Fibroblast of skin of abdomen (primary cell): ENCODE data around the gene GLI3.
"Not testable (repeated sequence)": the region's sequence is repeated elsewhere in the genome, so short reads cannot be mapped to it uniquely, and the experiment has no call there.

ENCODE experiments used
- DNase-seq: peaks from one replicate; pipeline ENCODE4 v3.0.0-alpha.2; 2013

The GLI3 gene

GRCh38 chr7:42210779-42211178, 26.2 kb downstream of the GLI3 start:
- peak; percentile 59 for DNase-seq

- no peak for DNase-seq
Measured at GRCh38 chr7:42210333-42210732, 26.7 kb downstream of the GLI3 start.

DNA sequence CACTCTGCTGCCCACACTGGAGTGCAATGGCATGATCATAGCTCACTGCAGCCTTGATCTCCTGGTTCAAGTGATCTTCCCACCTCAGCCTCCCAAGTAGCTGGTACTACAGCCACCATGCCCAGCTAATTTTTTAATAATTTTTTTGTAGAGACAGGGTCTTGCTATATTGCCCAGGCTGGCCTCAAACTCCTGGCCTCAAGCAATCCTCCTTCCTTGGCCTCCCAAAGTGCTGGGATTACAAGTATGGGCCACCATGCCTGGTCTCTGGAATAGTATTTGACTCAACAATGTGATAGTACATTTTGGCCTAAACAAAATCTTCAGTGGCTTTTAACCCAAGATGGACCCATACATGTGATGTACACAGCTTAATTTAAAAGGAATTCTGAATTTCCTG, 27.9 kb downstream of the GLI3 start:
- DNase-seq, result not testable (repeated sequence)

- peak; percentile 62 for DNase-seq
Measured at GRCh38 chr7:42208572-42208971, 28.4 kb downstream of the GLI3 start.

- peak; percentile 25 for DNase-seq
Measured at GRCh38 chr7:42207420-42207819, 29.6 kb downstream of the GLI3 start.

DNA sequence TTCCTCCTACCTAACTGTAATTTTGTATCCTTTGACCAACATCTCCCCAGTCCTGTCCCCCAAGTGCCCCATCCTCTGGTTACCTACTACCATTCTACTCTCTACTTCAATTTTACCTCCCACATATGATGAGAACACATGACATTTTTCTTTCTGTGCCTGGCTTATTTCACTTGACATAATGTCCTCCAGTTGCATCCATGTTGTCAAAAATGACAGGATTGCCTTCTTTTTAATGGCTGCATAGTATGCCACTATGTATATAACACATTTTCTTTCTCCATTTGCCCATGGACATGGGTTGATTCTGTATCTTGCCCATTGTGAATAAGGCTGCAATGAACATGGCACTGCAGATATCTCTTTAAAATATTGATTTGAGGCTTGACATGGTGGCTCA, 33.7 kb downstream of the GLI3 start:
- DNase-seq, result no peak

DNA sequence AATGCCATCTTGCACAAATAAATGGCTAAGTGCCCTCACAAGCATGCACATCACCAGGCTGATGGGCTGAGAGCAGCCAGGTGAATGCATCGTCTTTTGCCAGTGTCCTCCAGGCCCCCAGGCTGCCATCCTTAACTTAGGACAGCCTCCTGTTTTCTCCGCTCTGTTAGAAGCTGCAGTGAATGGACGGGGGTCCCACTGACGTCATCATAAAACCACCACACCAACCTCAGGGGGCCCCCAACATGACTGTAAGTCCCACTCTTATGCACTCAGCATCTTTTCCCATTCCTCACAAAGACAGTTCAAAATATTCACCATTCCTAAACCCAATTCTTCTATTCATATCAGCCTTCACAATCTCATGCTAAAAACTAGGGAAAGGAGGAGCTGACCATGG, 34.4 kb downstream of the GLI3 start:
- DNase-seq, result no peak

- DNase-seq, result peak; percentile 90
Measured at GRCh38 chr7:42198974-42199668, 37.9 kb downstream of the GLI3 start.

- peak; percentile 30 for DNase-seq
Measured at GRCh38 chr7:42198296-42198695, 38.7 kb downstream of the GLI3 start.

DNA sequence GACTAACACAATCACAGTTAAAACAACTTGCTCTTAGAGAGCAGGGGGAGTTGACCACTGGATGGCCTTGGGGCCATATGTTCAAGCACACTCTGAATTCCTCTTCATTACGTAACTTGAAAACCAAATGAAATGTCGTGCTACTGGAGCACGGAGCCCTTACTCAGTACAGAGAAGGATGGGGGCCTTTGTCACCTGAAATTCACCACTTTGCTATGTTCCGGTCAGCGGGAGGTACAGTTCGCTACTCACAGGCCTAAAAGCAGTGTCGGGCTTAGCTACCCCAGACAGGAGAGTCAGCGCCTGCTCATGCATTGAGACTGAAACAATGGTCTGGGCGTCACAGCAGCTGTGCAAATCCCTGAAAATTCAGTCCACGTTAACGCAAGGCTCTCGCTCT, 39.6 kb downstream of the GLI3 start:
- DNase-seq, result peak; percentile 80

DNA sequence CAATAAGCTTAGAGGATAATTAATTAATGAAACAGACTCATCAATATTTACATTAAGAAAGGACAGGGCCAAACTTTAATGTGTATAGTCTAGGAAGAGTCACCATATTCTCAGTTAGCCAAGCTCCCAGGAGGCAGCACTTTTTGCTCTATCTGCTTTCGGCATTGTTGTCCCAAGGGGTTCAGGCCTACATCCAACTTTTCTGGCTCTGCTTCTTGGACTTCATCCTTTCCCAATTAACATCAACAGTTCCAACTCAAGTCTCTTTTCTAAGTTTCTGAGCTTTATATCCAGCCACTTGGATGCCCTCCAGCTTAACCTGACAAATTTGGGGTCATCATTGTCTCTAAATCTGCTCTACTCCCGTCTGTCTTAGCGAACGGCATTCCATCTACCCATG, 42.8 kb downstream of the GLI3 start:
- DNase-seq, result no peak

DNA sequence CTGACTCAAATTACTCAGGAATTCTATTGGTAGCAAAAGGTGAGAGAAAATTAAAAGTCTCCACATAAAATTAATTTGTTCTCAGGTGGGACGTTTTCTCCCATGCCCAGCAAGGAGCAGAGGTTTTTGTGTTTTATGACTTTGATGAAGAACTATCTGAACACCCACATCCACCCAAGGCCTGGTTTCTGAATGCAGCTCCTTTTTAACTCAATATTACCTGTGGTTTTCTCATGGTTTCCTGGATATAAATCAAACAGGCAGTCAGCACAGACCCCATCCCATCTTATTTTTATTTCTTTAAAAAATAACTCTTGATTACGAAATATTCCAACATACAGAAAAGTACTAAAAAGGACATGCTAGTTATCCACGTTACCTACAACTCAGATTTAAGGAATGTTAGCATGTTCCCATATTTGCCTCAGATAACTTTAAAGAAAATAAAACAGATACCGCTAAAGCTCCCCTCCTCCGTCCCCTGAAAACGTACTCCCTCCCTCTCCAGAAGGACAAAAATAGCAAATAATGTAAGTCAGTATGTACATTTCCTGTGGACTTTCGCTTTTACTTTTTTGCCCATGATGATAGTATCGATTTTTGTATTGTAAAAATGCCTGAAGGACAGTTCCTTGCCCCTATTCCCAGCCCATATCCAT, 43.4 kb downstream of the GLI3 start:
- DNase-seq, result peak; percentile 65

DNA sequence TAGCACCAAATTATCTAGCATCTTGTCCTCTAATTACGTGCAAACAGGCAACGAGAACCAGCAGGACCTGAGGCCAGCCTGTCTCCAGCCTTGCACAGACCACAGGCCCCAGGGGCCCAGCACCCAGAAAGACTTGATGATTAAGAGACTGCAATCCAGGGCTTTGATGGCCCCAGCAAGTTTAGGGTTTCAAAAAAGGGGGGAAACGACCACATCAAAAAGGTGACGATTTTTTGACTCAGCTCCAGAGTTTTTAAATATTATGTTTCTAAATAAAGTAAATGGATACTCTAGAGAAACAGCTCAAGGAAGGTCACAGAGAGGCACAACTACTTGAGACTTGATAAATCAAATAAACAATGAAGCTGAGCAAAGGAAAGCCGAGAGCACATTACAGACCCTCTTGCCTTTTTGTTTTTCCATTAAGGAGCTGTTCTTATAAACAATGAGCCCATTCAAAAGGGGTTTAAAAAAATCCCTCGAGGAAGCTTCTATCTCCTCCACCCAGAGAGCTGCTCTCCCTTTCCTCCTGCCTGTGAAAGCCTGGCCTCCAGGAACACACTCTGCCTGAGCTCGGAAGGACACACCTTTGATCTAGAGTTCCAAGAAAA, 44.1 kb downstream of the GLI3 start:
- DNase-seq, result peak; percentile 44

DNA sequence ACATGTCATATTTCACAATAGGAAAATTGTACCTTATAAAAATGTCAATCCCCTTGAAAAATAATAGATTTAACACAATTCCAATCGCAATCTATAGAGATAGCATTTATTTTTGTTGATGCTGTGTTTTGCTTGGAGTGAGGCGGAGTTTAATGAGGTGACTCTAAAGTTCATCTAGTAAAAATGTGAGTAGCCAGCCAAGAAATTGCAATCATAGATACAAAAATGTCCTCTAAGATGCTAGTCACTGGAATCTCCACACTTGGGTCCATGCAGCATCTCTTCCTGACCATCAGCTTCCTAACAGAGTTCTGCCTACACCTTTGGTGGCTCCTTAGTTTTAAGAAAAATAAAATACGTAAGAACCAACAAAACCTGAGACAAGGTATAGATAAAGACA, 44.9 kb downstream of the GLI3 start:
- DNase-seq, result no peak

DNA sequence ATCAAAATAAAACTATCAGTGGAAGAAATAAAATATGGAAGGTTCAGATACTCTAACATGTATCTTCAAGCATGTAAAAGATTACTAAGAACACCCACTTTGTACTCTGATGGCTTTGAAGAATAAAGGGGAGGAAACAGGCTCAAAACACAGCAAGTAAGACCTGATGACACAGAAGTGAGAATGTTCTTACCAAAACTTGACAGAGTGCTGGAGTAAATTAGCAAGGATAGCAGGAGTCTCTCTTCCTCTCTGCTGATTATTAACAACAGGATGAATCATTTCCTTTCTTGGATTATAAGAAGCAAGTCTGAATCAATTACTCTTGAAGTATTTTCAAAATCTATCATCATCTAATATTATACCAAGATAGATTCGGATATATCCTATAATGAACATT, 47.5 kb downstream of the GLI3 start:
- peak; percentile 67 for DNase-seq

- DNase-seq, result no peak
Measured at GRCh38 chr7:42186151-42186550, 50.9 kb downstream of the GLI3 start.

GRCh38 chr7:42185726-42186125, 51.3 kb downstream of the GLI3 start:
- DNase-seq, result no peak

DNA sequence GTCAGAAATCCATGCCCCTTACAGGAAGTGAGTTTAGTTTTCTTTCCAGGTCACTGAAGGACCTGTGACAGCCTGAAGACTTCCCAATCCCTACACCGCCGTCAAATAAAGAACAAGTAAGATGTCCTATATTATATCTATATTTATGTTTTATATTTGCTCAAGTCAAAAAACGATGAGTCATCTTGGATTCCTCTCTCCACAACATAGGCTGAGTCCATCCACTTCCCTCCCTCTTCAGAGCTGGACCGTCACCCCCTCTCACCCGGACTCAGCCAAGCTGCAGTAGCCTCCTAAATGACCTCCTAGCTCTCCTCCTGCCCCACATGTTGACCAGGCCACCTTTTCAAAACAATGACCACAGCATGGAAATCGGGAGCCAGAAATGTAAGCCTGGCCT, 53.5 kb downstream of the GLI3 start:
- no peak for DNase-seq

GRCh38 chr7:42181566-42181965, 55.4 kb downstream of the GLI3 start:
- no peak for DNase-seq

- no peak for DNase-seq
Measured at GRCh38 chr7:42180806-42181205, 56.2 kb downstream of the GLI3 start.

GRCh38 chr7:42176724-42177101, 60.3 kb downstream of the GLI3 start:
- no peak for DNase-seq

- DNase-seq, result no peak
Measured at GRCh38 chr7:42175834-42176723, 60.9 kb downstream of the GLI3 start.

GRCh38 chr7:42174391-42174912, 62.6 kb downstream of the GLI3 start:
- peak; percentile 49 for DNase-seq
